Central memory CD4-positive, alpha-beta T cell (primary cell): Measurements from ENCODE around the gene APOF.
A peak's percentile ranks its signal among the peaks of the same experiment; 100 is the strongest.
"Not testable (repeated sequence)": the region's sequence is repeated elsewhere in the genome, so short reads cannot be mapped to it uniquely, and the experiment has no call there.

Experiments
- DNase-seq: peaks from one replicate; pipeline ENCODE4 v3.0.0; 2022

The APOF gene

GRCh38 chr12:56330936-56331490 is 31.6 kb downstream of the APOF start:
- no peak for DNase-seq

DNA sequence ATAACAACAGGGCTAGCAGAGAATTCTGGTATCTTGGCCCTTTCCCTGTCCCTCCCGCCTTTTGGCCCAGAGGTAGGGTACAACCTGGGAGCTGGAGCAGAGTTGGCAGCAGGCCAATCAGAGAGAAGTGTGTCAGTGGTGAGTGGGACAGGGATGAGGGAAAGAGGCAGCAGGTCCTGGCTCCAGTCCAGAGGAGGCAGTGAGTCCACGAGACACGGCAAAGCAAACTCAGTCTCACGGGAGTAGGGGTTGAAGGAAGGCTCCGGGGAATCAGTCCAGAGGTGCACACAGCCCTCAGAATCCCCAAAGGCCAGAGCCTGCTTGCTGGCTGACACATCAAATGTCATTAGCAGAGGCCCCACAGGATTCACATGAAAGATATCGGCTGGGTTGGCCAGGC is 36.1 kb downstream of the APOF start:
- no peak for DNase-seq

GRCh38 chr12:56326126-56326525 is 36.5 kb downstream of the APOF start:
- DNase-seq: no peak

DNA sequence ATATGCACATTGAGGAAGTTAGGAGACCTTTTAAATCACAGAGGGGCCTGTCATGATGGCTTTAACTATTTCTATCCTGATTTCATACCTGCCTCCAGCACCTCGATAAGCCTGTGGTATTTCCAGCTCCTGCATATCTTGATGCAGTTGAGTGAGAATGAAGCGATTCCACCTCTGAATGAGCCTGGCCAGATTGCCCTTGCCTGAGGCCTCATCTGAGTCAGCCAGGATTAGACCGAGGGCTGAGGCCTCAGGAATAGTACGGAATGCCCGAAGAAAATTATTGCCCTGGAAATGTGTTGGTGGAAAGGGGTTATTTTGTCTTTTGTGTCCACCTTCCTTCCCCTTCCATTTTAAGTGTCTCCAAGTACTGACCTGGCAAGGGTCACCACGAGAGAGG is 38.5 kb downstream of the APOF start:
- DNase-seq: no peak

- DNase-seq: not testable (repeated sequence)
These were observed 41.0 kb downstream of the APOF start for GRCh38 chr12:56321610-56322009.

- DNase-seq: no peak
These were observed 41.6 kb downstream of the APOF start for GRCh38 chr12:56321027-56321426.

- no peak for DNase-seq
These were observed 45.0 kb downstream of the APOF start for GRCh38 chr12:56317675-56318074.

GRCh38 chr12:56315622-56316473 is 46.8 kb downstream of the APOF start, which contains the start of gene CNPY2:
Gene CNPY2 (minus strand): TSS chr12:56315988. CDS start chr12:56315217, 771 bp downstream.
- DNase-seq: peak; percentile 93

GRCh38 chr12:56315249-56315621 is 47.4 kb downstream of the APOF start:
- DNase-seq: no peak

GRCh38 chr12:56311003-56311402 is 51.7 kb downstream of the APOF start:
- no peak for DNase-seq
